GM12878 (cell line): ENCODE results near the gene SEC16A. TPM values are rescaled to one million over a fixed set of nuclear protein-coding genes. Genes with fewer than 3 reads are reported as not detected.

Experiments
- ATAC-seq: fragments of 200-7000 bp; cut with Tn5 transposase; 3 replicates; pipeline ENCODE4 v1.9.1; 2020; ENCODE audit warnings: mild to moderate bottlenecking, moderate library complexity
- BruUV-seq: library from RNA; stranded (reverse); fragments of 400-500 nt; replicated peaks from 2 replicates; lab custom pipeline; 2021; lab: Mats Ljungman, UMichigan
- CTCF ChIA-PET: fragments of 300-600 bp; sonication (Branson Sonifier 250); formaldehyde crosslinking; extraction: SDS; loops from one replicate; lab custom pipeline; 2021; ENCODE audit warnings: inconsistent platforms; lab: Yijun Ruan, JAX
- POLR2A ChIA-PET: fragments of 350-600 bp; formaldehyde crosslinking; extraction: SDS; loops from one replicate; lab custom pipeline; 2021; ENCODE audit warnings: inconsistent platforms; lab: Charles Lee
- RAD21 ChIA-PET: fragments of 300-600 bp; sonication (Branson Sonifier 250); formaldehyde crosslinking; loops from one replicate; lab custom pipeline; 2023; ENCODE audit warnings: antibody characterized with exemption; ENCODE audit not compliant: unreplicated experiment; lab: Charles Lee
- SMC1A ChIA-PET: fragments of 300-600 bp; sonication (Branson Sonifier 250); formaldehyde crosslinking; loops from one replicate; lab custom pipeline; 2023; ENCODE audit not compliant: unreplicated experiment, uncharacterized antibody; lab: Charles Lee
- DNase-seq: peaks from one replicate; pipeline ENCODE4 v3.0.0-alpha.2; 2011; ENCODE audit warnings: low read depth, low spot score
- FAIRE-seq: peaks from 3 replicates; lab custom pipeline; 2011; peaks lifted over from hg19 to GRCh38; lab: Jason Lieb, UNC
- H2AFZ ChIP-seq: 2 replicates; pipeline ENCODE4 v1.6.0; 2011; ENCODE audit warnings: low read depth, low read length, control low read depth; ENCODE audit not compliant: control insufficient read depth
- H3K27ac ChIP-seq: 2 replicates; pipeline ENCODE4 v1.5.1; 2011; ENCODE audit warnings: control low read depth; ENCODE audit not compliant: control insufficient read depth, insufficient read depth
- H3K27me3 ChIP-seq, 2 experiments: replicated peaks in 1 of 2; 2 replicates each; pipeline versions ENCODE4 v1.6.0 to v1.6.1; 2011; ENCODE audit warnings: low read length in 1 of 2; ENCODE audit not compliant: control insufficient read depth in 2 of 2, insufficient read depth in 2 of 2
- H3K36me3 ChIP-seq, 2 experiments: 2 replicates each; pipeline ENCODE4 v1.5.1; 2011; ENCODE audit warnings: low read length in 1 of 2; ENCODE audit not compliant: control insufficient read depth in 2 of 2, insufficient read depth in 2 of 2
- H3K4me1 ChIP-seq: 2 replicates; pipeline ENCODE4 v1.6.1; 2011; ENCODE audit warnings: mild to moderate bottlenecking, low read length, moderate library complexity, mixed read lengths; ENCODE audit not compliant: control insufficient read depth, insufficient read depth
- H3K4me2 ChIP-seq: 2 replicates; pipeline ENCODE4 v1.6.0; 2011; ENCODE audit warnings: control low read depth; ENCODE audit not compliant: control insufficient read depth, insufficient read depth
- H3K4me3 ChIP-seq: fragments of 200-600 bp; sonication (generic); 2 replicates; pipeline ENCODE4 v1.5.1; 2016
- H3K79me2 ChIP-seq: 2 replicates; pipeline ENCODE4 v1.6.0; 2011; ENCODE audit warnings: low read length; ENCODE audit not compliant: control insufficient read depth, insufficient read depth
- H3K9ac ChIP-seq: 2 replicates; pipeline ENCODE4 v1.8.0; 2011; ENCODE audit warnings: low read length, control low read depth, mixed read lengths; ENCODE audit not compliant: control insufficient read depth, insufficient read depth
- H3K9me3 ChIP-seq: replicated peaks from 3 replicates; pipeline ENCODE4 v1.5.1; 2011; ENCODE audit warnings: mild to moderate bottlenecking, low read length; ENCODE audit not compliant: control insufficient read depth, insufficient read depth
- H4K20me1 ChIP-seq: 2 replicates; pipeline ENCODE4 v1.6.0; 2011; ENCODE audit not compliant: control insufficient read depth, insufficient read depth
- HDAC2 ChIP-seq: fragments of 200-600 bp; sonication (generic); IDR thresholded peaks from 2 replicates; pipeline ENCODE4 v1.6.1; 2017
- HDGF ChIP-seq: fragments of 450-650 bp; IDR thresholded peaks from 2 replicates; pipeline ENCODE4 v1.6.1; 2016; ENCODE audit warnings: antibody characterized with exemption
- MYB ChIP-seq: fragments of 150-350 bp; IDR thresholded peaks from 2 replicates; pipeline ENCODE4 v1.6.1; 2014; ENCODE audit warnings: mild to moderate bottlenecking, low read depth, low read length, borderline replicate concordance
- NFYB ChIP-seq: IDR thresholded peaks from 2 replicates; pipeline ENCODE4 v1.6.1; 2011; ENCODE audit warnings: low read depth, mild to moderate bottlenecking, low read length, improper control_type of control experiment, moderate library complexity; ENCODE audit not compliant: insufficient read depth
- PAX5 ChIP-seq: IDR thresholded peaks from 2 replicates; pipeline ENCODE4 v1.6.1; 2011; ENCODE audit warnings: low read depth, low read length, borderline replicate concordance
- POLR2A ChIP-seq: IDR thresholded peaks from 2 replicates; pipeline ENCODE4 v1.6.1; 2011; ENCODE audit warnings: low read depth, mild to moderate bottlenecking, low read length
- RAD21 ChIP-seq: IDR thresholded peaks from 2 replicates; pipeline ENCODE4 v1.6.1; 2011; ENCODE audit warnings: mild to moderate bottlenecking, low read depth, low read length, moderate library complexity; ENCODE audit not compliant: insufficient read depth
- RAD51 ChIP-seq: fragments of 450-650 bp; IDR thresholded peaks from 2 replicates; pipeline ENCODE4 v1.6.1; 2016; ENCODE audit warnings: moderate library complexity, mild to moderate bottlenecking, inconsistent platforms
- RUNX3 ChIP-seq: IDR thresholded peaks from 2 replicates; pipeline ENCODE4 v1.6.1; 2012; ENCODE audit warnings: low read length, inconsistent platforms
- SMAD1 ChIP-seq: fragments of 450-650 bp; IDR thresholded peaks from 2 replicates; pipeline ENCODE4 v1.6.1; 2018; ENCODE audit warnings: mild to moderate bottlenecking, low read depth; ENCODE audit not compliant: partially characterized antibody
- SRF ChIP-seq, 2 experiments: IDR thresholded peaks; 2 replicates each; pipeline ENCODE4 v1.6.1; 2011; ENCODE audit warnings: low read depth in 2 of 2, low read length in 2 of 2, mild to moderate bottlenecking in 1 of 2, moderate library complexity in 1 of 2
- SUZ12 ChIP-seq: fragments of 200-600 bp; sonication (generic); IDR thresholded peaks from one replicate; pipeline ENCODE4 v1.6.1; 2018; ENCODE audit warnings: antibody characterized with exemption, mild to moderate bottlenecking; ENCODE audit not compliant: unreplicated experiment
- TAF1 ChIP-seq: IDR thresholded peaks from 2 replicates; pipeline ENCODE4 v1.6.1; 2011; ENCODE audit warnings: mild to moderate bottlenecking, low read depth, low read length, borderline replicate concordance
- WRNIP1 ChIP-seq: IDR thresholded peaks from 2 replicates; pipeline ENCODE4 v1.6.1; 2011; ENCODE audit warnings: low read depth, low read length, improper control_type of control experiment, borderline replicate concordance
- ZNF622 ChIP-seq: fragments of 450-650 bp; IDR thresholded peaks from 2 replicates; pipeline ENCODE4 v1.6.1; 2017; ENCODE audit warnings: mild to moderate bottlenecking, inconsistent platforms
- WGBS: methylation state at CpG from one replicate; pipeline ENCODE4 v1.1.6; 2016; ENCODE audit warnings: low lambda C conversion rate; ENCODE audit not compliant: insufficient replicate concordance, insufficient coverage; ENCODE audit errors: missing lambda C conversion rate; 5-methylcytosine and 5-hydroxymethylcytosine counted together
- in situ Hi-C: fragments of 300-500 bp; cut with MboI; formaldehyde crosslinking; loops from 9 replicates; pipeline ENCODE4 v1.14.3; 2018; ENCODE audit warnings: mixed read lengths
- intact Hi-C: fragments of 100-400 bp; cut with micrococcal nuclease; formaldehyde crosslinking; loops from one replicate; pipeline ENCODE4 v1.14.2; 2022; ENCODE audit not compliant: unreplicated experiment
- polyA plus RNA-seq, 11 experiments: library from polyadenylated mRNA; depleted of rRNA in 4 of 11; unstranded in 6 of 11; stranded (reverse) in 5 of 11; fragments of >200 nt; fragmentation: Nextera tagmentation in 4 of 11; fragmentation: Illumina TruSeq in 1 of 11; extraction: Ambion mirVana in 4 of 11; extraction: Trizol in 1 of 11; gene quantifications; 1 replicate in 1 of 11; 2 replicates in 10 of 11; pipeline versions ENCODE4 v1.2.1 to v1.2.3, GENCODE V29; 2011 to 2016; ENCODE audit warnings: inconsistent platforms in 2 of 11, missing spikeins in 2 of 11, low read depth in 1 of 11
- total RNA-seq, 4 experiments: library from RNA; depleted of rRNA in 3 of 4; stranded (reverse); fragments of >200 nt in 3 of 4; fragmentation: Illumina TruSeq in 1 of 4; extraction: Trizol in 1 of 4; gene quantifications; 2 replicates each; pipeline versions ENCODE4 v1.2.1 to v1.2.3, GENCODE V29; 2013 to 2021
- TF ChIP-seq, protein P1 (sequence below): fragments of 150-350 bp; IDR thresholded peaks from 2 replicates; pipeline ENCODE4 v1.6.1; 2016; ENCODE audit warnings: low read depth, low read length
- TF ChIP-seq, protein P2 (sequence below): fragments of 450-650 bp; formaldehyde crosslinking; IDR thresholded peaks from 2 replicates; pipeline ENCODE4 v1.5.0; 2022; ENCODE audit warnings: mild to moderate bottlenecking, missing genetic modification characterization

Gene SEC16A
- total and polyA plus RNA-seq, 10 of the 15 experiments (the other 5 are each of a cell fraction or from before 2014, with no cell fraction given) = 9.9 to 59.1 (median 21.7) TPM

GRCh38 chr9:136419092-136419420 is 63.8 kb downstream of the SEC16A start (continued):
- TF ChIP-seq SUZ12 (no peak), SRF (IDR thresholded peaks at IDR 0.05; ENCODE audit: low read depth in 2 of 2, low read length in 2 of 2) (no peak)

DNA sequence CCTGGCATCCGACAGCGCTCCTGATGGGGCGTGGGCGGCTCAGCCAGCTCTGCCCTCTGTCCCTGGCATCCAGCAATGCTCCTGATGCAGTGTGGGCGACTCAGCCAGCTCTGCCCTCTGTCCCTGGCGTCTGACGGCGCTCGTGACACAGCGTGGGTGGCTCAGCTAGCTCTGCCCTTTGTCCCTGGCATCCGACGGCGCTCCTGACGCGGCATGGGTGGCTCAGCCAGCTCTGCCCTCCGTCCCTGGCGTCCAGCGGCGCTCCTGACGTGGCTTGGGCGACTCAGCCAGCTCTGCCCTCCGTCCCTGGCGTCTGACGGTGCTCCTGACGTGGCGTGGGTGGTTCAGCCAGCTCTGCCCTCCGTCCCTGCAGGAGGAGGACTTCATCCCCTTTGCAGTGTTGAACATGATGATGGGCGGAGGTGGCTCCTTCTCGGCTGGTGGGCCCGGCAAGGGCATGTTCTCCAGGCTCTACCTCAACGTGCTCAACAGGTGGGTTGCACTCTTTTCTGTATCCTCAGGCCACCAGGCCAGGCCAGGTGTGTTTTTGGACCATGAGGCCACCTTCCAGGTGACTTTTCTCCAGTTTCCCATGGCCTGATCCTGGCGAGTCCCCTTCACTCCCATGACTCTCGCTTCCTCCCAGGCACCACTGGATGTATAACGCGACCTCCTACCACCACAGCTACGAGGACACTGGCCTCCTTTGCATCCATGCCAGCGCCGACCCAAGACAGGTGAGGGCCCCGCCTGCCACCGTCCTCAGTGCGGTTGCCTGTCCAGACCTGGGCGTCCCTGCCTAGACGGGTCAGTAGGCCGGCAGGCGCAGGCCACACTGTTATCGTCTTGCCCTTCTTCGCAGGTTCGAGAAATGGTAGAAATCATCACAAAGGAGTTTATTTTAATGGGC is 64.4 kb downstream of the SEC16A start:
- no peaks in the 10 kb centered on the region for H3K9me3 ChIP-seq
- ChIA-PET SMC1A (no interaction called here), RAD21 (no interaction called here), CTCF (no interaction called here), POLR2A (interaction anchor here (0.8 to 1.1 kb wide), 2 partner anchors 28 to 320 kb away, joined by 3 to 4 read pairs; no protein-coding TSS in a partner anchor)
- intact Hi-C loops (no loop called here), in situ Hi-C loops (no loop called here)
- no peak overlapping the region for H3K4me3 ChIP-seq
- no peak overlapping the region for H3K4me2 ChIP-seq
- no peak overlapping the region for H3K27ac ChIP-seq
- no peaks in the 10 kb centered on the region for H3K27me3 ChIP-seq
- ATAC-seq (no peak), FAIRE-seq (no peak), DNase-seq (no peak)
- H2AFZ ChIP-seq = no peak overlapping the region
- no peaks in the 10 kb centered on the region for H3K79me2 ChIP-seq
- no TSS peak for BruUV-seq
- WGBS = 93% methylated on average over 47 of the region's 48 CpGs
- H3K9ac ChIP-seq = no peak overlapping the region
- H3K4me1 ChIP-seq = no peaks in the 10 kb centered on the region
- no peaks in the 10 kb centered on the region for H4K20me1 ChIP-seq
- peaks cover 34 to 38% of the 10 kb centered on the region in 2 experiments; a peak in 3 of 4 replicates for H3K36me3 ChIP-seq
- TF ChIP-seq RUNX3 (no peak), HDAC2 (no peak), SMAD1 (no peak), MYB (no peak), RAD51 (no peak), HDGF (no peak), NFYB (no peak), ZNF622 (no peak), WRNIP1 (no peak), TAF1 (no peak), PAX5 (no peak), RAD21 (no peak), POLR2A (no peak)
- TF ChIP-seq, protein P1, sequence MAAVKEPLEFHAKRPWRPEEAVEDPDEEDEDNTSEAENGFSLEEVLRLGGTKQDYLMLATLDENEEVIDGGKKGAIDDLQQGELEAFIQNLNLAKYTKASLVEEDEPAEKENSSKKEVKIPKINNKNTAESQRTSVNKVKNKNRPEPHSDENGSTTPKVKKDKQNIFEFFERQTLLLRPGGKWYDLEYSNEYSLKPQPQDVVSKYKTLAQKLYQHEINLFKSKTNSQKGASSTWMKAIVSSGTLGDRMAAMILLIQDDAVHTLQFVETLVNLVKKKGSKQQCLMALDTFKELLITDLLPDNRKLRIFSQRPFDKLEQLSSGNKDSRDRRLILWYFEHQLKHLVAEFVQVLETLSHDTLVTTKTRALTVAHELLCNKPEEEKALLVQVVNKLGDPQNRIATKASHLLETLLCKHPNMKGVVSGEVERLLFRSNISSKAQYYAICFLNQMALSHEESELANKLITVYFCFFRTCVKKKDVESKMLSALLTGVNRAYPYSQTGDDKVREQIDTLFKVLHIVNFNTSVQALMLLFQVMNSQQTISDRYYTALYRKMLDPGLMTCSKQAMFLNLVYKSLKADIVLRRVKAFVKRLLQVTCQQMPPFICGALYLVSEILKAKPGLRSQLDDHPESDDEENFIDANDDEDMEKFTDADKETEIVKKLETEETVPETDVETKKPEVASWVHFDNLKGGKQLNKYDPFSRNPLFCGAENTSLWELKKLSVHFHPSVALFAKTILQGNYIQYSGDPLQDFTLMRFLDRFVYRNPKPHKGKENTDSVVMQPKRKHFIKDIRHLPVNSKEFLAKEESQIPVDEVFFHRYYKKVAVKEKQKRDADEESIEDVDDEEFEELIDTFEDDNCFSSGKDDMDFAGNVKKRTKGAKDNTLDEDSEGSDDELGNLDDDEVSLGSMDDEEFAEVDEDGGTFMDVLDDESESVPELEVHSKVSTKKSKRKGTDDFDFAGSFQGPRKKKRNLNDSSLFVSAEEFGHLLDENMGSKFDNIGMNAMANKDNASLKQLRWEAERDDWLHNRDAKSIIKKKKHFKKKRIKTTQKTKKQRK = no peak
- TF ChIP-seq, protein P2, sequence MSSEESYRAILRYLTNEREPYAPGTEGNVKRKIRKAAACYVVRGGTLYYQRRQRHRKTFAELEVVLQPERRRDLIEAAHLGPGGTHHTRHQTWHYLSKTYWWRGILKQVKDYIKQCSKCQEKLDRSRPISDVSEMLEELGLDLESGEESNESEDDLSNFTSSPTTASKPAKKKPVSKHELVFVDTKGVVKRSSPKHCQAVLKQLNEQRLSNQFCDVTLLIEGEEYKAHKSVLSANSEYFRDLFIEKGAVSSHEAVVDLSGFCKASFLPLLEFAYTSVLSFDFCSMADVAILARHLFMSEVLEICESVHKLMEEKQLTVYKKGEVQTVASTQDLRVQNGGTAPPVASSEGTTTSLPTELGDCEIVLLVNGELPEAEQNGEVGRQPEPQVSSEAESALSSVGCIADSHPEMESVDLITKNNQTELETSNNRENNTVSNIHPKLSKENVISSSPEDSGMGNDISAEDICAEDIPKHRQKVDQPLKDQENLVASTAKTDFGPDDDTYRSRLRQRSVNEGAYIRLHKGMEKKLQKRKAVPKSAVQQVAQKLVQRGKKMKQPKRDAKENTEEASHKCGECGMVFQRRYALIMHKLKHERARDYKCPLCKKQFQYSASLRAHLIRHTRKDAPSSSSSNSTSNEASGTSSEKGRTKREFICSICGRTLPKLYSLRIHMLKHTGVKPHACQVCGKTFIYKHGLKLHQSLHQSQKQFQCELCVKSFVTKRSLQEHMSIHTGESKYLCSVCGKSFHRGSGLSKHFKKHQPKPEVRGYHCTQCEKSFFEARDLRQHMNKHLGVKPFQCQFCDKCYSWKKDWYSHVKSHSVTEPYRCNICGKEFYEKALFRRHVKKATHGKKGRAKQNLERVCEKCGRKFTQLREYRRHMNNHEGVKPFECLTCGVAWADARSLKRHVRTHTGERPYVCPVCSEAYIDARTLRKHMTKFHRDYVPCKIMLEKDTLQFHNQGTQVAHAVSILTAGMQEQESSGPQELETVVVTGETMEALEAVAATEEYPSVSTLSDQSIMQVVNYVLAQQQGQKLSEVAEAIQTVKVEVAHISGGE (CRISPR knock-in tag) = no peak
